Mesenteric fat pad (tissue), 1 donor: ENCODE data around the gene SCRN3. TPM values are rescaled to one million over a fixed set of nuclear protein-coding genes. Genes with fewer than 3 reads are reported as not detected.
"Not testable (repeated sequence)": the region's sequence is repeated elsewhere in the genome, so short reads cannot be mapped to it uniquely, and the experiment has no call there.

ENCODE experiments used
- DNase-seq: peaks from one replicate; pipeline ENCODE4 v3.0.0-alpha.2; 2020; ENCODE audit warnings: low spot score
- total RNA-seq: library from RNA; stranded (reverse); fragmentation: NEBNext Ultra II Directional; extraction: Animal tissue kit (Norgen Biotek cat#: 25700); gene quantifications from one replicate; pipeline ENCODE4 v1.2.1, GENCODE V29; 2021
- donor health status: DM: yes; HTN: yes; CAD: no.

Gene SCRN3
- total RNA-seq, 1 donor from 2014 or later = 19.8 TPM

GRCh38 chr2:174400853-174401252 is 5.3 kb downstream of the SCRN3 start:
- no peak for DNase-seq

GRCh38 chr2:174403628-174404027 is 8.1 kb downstream of the SCRN3 start:
- DNase-seq = no peak

GRCh38 chr2:174410039-174410438 is 14.5 kb downstream of the SCRN3 start:
- not testable (repeated sequence) for DNase-seq

GRCh38 chr2:174412256-174412655 is 16.7 kb downstream of the SCRN3 start:
- no peak for DNase-seq

- DNase-seq = no peak
These were observed 32.7 kb downstream of the SCRN3 start for GRCh38 chr2:174428214-174428613.

GRCh38 chr2:174430066-174430465 is 34.5 kb downstream of the SCRN3 start:
- DNase-seq = no peak

GRCh38 chr2:174431902-174432301 is 36.4 kb downstream of the SCRN3 start:
- no peak for DNase-seq

GRCh38 chr2:174436351-174436750 is 40.8 kb downstream of the SCRN3 start:
- no peak for DNase-seq

- no peak for DNase-seq
These were observed 42.8 kb downstream of the SCRN3 start for GRCh38 chr2:174438146-174438886.

GRCh38 chr2:174439323-174439722 is 43.8 kb downstream of the SCRN3 start:
- DNase-seq = no peak

- DNase-seq = no peak
These were observed 44.4 kb downstream of the SCRN3 start for GRCh38 chr2:174439950-174440349.

- no peak for DNase-seq
These were observed 47.3 kb downstream of the SCRN3 start for GRCh38 chr2:174442546-174443510.

GRCh38 chr2:174444761-174445160 is 49.2 kb downstream of the SCRN3 start:
- no peak for DNase-seq

GRCh38 chr2:174445248-174445647 is 49.7 kb downstream of the SCRN3 start:
- DNase-seq = no peak

- DNase-seq = no peak
These were observed 51.0 kb downstream of the SCRN3 start for GRCh38 chr2:174446531-174446930.

- no peak for DNase-seq
These were observed 53.5 kb downstream of the SCRN3 start for GRCh38 chr2:174449033-174449432.

GRCh38 chr2:174450021-174450816 is 54.7 kb downstream of the SCRN3 start:
- DNase-seq = no peak

GRCh38 chr2:174454566-174454965 is 59.0 kb downstream of the SCRN3 start:
- no peak for DNase-seq

GRCh38 chr2:174461221-174461620 is 65.7 kb downstream of the SCRN3 start:
- DNase-seq = no peak

GRCh38 chr2:174465327-174465726 is 69.8 kb downstream of the SCRN3 start:
- no peak for DNase-seq

- DNase-seq = no peak
These were observed 78.3 kb downstream of the SCRN3 start for GRCh38 chr2:174473796-174474195.
